Psoas muscle (tissue), 8 donors: ENCODE measurements around the gene FSTL4. TPM values are rescaled to one million over a fixed set of nuclear protein-coding genes. Genes with fewer than 3 reads are reported as not detected.

Experiments
- ATAC-seq, 4 donors: fragments of 200-7000 bp; cut with Tn5 transposase; one replicate each; pipeline ENCODE4 v1.9.1; 2020; ENCODE audit warnings: moderate library complexity in 3 of 4, mild to moderate bottlenecking in 2 of 4
- DNase-seq, 2 donors: peaks; one replicate each; pipeline ENCODE4 v3.0.0-alpha.2; 2020
- H3K27ac ChIP-seq: fragments of 200-600 bp; one replicate; pipeline ENCODE4 v1.8.0; 2022
- H3K27me3 ChIP-seq, 3 donors: fragments of 200-600 bp in 1 of 3; one replicate each; pipeline versions ENCODE4 v1.6.1 to v1.8.0; 2013 to 2022; ENCODE audit warnings: low read length in 2 of 3, mild to moderate bottlenecking in 2 of 3, moderate library complexity in 1 of 3; ENCODE audit not compliant: insufficient read depth in 3 of 3
- H3K36me3 ChIP-seq, 2 donors: fragments of 200-600 bp in 1 of 2; one replicate each; pipeline versions ENCODE4 v1.6.1 to v1.8.0; 2013 to 2022; ENCODE audit warnings: low read depth in 1 of 2, mild to moderate bottlenecking in 1 of 2, moderate library complexity in 1 of 2; ENCODE audit not compliant: insufficient read depth in 1 of 2
- H3K4me1 ChIP-seq: fragments of 200-600 bp; one replicate; pipeline ENCODE4 v1.8.0; 2022
- H3K4me3 ChIP-seq: fragments of 200-600 bp; one replicate; pipeline ENCODE4 v1.8.0; 2022; ENCODE audit warnings: mild to moderate bottlenecking
- H3K9me3 ChIP-seq: fragments of 200-600 bp; one replicate; pipeline ENCODE4 v1.8.0; 2022
- WGBS, 3 donors: extraction: QIAGEN DNeasy Blood & Tissue Kit; methylation state at CpG; one replicate each; pipeline versions ENCODE4 v1.1.6 to v1.1.7; 2013; 5-methylcytosine and 5-hydroxymethylcytosine counted together
- intact Hi-C, 2 donors: fragments of 100-400 bp; cut with DNase I; formaldehyde crosslinking; loops; one replicate each; pipeline versions ENCODE4 v1.11.0 to v1.14.2; 2022
- polyA plus RNA-seq, 3 donors: library from polyadenylated mRNA; stranded (reverse); fragments of 200-250 nt; gene quantifications; one replicate each; pipeline ENCODE4 v1.2.3, GENCODE V29; 2013
- total RNA-seq, 4 donors: library from RNA; stranded (reverse); fragmentation: NEBNext Ultra II Directional in 2 of 4; extraction: Animal tissue kit (Norgen Biotek cat#: 25700) in 2 of 4; gene quantifications; one replicate each; pipeline versions ENCODE4 v1.2.1 to v1.2.4, GENCODE V29; 2021 to 2023
- TF ChIP-seq, protein P1 (sequence below): fragments of 200-600 bp; IDR thresholded peaks from one replicate; pipeline ENCODE4 v1.8.0; 2022; ENCODE audit warnings: antibody characterized with exemption
- donor health status: healthy with polysubstance abuse.
- donor health status: DM: no; HTN: no; CAD: no; lungs with moderate emphysema.
- donor health status: Bipolar disorder and iron deficiency.
- donor health status: healthy.
- donor health status: DM: yes; HTN: yes; CAD: no.
- donor health status: DM: no; HTN: no; CAD: no.
- donor health status: DM: no; HTN: no; CAD: no.
- donor health status: DM: yes; HTN: yes; CAD: no.

Gene FSTL4
- total and polyA plus RNA-seq, 7 donors: 0.07 to 0.81 (median 0.24) TPM

DNA sequence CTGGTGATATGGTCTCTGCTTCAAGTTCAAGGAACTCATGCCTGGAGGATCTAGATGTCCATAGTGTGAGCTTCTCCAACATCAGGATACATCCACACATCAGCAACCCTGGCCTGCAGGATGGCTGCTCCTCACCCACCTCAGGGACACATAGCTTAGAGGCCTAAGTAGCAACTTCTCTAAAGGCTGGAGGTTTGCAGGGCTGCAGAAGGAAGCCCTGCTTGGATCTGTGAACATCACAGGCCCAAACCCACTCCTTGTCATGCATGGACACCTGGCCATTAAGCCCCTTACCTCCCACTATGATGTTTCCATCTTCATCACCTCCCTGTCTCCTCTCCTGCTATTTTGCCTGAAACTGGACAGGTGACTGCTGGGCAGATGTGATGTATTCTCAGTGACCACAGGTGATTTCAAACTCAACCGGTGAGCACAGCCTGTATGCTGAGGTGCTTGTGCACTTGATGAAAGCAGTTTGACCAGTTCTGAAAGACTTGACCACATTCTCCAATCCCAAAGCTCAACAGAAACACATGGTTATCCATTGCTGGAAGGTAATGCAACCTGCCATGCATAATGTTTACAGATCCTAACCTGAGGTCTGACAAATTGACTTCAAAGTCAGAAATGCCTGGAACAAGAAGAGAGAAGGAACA, 205.2 kb downstream of the FSTL4 start:
- H3K27me3 ChIP-seq: no peaks in the 10 kb centered on the region

DNA sequence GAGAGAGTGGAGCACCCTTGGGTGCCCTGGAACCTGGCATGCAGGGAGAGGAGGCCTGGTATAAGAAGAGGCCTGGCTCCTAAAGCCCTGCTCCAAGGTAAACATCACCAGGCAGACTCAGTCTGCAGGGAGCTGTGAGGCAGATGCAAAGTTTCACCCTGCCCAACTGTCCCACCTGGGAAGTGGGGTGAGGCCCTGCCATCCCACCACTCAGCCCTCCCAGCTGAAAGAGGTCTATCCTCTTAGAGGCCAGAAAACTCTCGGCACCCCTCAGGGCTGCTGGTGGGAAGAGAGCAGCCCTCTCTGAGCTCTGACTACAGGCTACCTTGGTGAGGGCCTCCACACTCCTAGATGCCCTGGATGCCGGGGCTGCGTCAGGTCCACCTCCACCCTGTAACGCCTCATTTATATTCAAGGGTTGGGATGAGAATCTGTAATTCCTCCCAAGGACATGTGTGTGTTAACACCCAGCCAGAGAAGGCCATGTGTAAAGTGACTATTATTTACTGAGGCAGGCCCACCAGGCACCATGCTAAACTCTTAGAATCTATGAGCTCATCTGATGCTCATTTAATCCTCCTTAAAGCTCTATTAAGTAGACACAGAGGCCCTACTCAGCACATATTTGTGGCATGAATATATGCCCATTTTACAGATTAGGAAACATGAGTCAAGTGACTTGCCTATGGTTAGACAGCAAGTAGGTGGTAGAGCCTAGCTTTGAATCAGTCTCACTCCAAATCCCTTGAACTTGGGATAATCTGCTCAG, 205.9 kb downstream of the FSTL4 start:
- Histone ChIP-seq H3K9me3 (no peaks in the 10 kb centered on the region), H3K27me3 (no peaks in the 10 kb centered on the region), H3K36me3 (no peaks in the 10 kb centered on the region), H3K27ac (no peak overlapping the region), H3K4me3 (no peak overlapping the region), H3K4me1 (no peaks in the 10 kb centered on the region)
- WGBS, 3 donors: 95 to 97% (median 96%) methylated on average over 4 of the region's 4 CpGs
- DNase-seq (no peak), ATAC-seq (no peak)
- intact Hi-C loops: no loop called here
- TF ChIP-seq, protein P1, sequence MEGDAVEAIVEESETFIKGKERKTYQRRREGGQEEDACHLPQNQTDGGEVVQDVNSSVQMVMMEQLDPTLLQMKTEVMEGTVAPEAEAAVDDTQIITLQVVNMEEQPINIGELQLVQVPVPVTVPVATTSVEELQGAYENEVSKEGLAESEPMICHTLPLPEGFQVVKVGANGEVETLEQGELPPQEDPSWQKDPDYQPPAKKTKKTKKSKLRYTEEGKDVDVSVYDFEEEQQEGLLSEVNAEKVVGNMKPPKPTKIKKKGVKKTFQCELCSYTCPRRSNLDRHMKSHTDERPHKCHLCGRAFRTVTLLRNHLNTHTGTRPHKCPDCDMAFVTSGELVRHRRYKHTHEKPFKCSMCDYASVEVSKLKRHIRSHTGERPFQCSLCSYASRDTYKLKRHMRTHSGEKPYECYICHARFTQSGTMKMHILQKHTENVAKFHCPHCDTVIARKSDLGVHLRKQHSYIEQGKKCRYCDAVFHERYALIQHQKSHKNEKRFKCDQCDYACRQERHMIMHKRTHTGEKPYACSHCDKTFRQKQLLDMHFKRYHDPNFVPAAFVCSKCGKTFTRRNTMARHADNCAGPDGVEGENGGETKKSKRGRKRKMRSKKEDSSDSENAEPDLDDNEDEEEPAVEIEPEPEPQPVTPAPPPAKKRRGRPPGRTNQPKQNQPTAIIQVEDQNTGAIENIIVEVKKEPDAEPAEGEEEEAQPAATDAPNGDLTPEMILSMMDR: no peak

More for the DNA sequence above, 205.2 kb downstream of the FSTL4 start:
- Histone ChIP-seq H3K27ac (no peak overlapping the region), H3K36me3 (no peaks in the 10 kb centered on the region), H3K4me3 (no peak overlapping the region), H3K4me1 (no peaks in the 10 kb centered on the region), H3K9me3 (no peaks in the 10 kb centered on the region)
- no peak for DNase-seq
- intact Hi-C loops: no loop called here
- ATAC-seq: no peak
- 87 to 97% (median 95%) methylated on average over 1 of the region's 1 CpG for WGBS, 3 donors
- TF ChIP-seq, protein P1: no peak

DNA sequence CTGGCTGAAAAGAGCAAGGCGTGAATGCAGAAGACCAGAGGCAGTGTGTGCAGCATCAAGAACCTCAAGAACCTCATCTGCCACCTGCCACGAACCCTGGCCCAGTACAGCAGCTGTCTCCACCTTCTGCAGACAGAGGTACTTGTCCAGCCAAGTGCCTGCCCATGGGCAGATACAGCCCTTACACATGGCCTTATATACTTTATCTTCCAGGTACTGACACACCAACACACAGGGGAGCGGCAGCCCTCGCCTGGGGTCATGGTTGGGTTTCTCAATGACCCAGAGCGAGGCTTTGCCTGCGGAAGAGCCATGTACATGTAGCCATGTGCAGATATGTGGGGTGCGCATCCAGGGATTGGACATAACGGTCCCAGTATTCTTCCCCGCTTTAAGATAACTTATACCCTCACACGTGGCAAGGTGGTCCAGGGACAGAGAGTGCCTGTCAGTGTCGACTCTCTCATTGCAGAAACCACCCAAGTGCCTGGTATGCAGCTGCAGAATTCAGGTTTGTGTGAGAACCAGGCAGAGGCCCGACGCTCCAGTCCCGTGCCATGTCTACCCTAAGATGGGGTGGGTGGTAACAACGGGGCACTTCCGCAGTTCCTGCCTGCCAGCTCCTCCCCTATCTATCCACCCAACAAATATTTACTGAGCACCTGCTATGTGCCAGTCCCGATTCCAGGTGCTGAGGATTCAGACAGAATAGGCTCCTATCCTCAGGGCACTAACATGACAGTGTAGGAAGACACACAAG, 206.9 kb downstream of the FSTL4 start:
- H3K27ac ChIP-seq: no peak overlapping the region
- DNase-seq (no peak), ATAC-seq (no peak)
- H3K36me3 ChIP-seq: no peaks in the 10 kb centered on the region
- WGBS, 3 donors: 92 to 96% (median 94%) methylated on average over 17 of the region's 17 CpGs
- no peaks in the 10 kb centered on the region for H3K4me1 ChIP-seq
- H3K9me3 ChIP-seq: no peaks in the 10 kb centered on the region
- no peak overlapping the region for H3K4me3 ChIP-seq
- intact Hi-C loops: no loop called here
- no peaks in the 10 kb centered on the region for H3K27me3 ChIP-seq
- TF ChIP-seq, protein P1: no peak

DNA sequence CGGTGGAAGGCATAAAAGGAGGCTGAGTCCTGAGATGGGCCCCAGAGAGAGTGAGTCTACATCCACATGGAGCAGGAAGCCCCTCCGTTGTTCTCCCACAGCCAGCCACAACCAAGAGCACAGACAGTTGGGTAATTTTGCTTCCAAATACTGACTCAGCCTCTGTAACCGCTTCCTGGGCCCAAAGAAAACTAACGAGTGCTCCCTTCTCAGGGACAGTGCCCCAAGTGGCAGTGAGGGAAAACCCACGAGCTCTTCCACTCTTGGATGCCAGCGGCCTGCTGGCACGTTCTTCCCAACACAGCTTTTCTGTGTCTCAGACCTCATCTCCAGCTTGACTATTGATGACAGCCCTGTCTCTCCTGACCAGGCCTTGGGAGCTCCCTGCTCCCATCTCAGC, 207.6 kb downstream of the FSTL4 start:
- Histone ChIP-seq H3K4me3 (no peak overlapping the region), H3K27me3 (no peaks in the 10 kb centered on the region), H3K4me1 (no peaks in the 10 kb centered on the region), H3K36me3 (no peaks in the 10 kb centered on the region), H3K27ac (no peak overlapping the region), H3K9me3 (no peaks in the 10 kb centered on the region)
- intact Hi-C loops: no loop called here
- DNase-seq: no peak
- 65 to 80% (median 72%) methylated on average over 7 of the region's 7 CpGs for WGBS, 3 donors
- no peak for ATAC-seq
- TF ChIP-seq, protein P1: no peak
